ENCODE measurements around the gene BRMS1.
"Not testable (repeated sequence)": the region's sequence is repeated elsewhere in the genome, so short reads cannot be mapped to it uniquely, and the experiment has no call there.

The BRMS1 gene

DNA sequence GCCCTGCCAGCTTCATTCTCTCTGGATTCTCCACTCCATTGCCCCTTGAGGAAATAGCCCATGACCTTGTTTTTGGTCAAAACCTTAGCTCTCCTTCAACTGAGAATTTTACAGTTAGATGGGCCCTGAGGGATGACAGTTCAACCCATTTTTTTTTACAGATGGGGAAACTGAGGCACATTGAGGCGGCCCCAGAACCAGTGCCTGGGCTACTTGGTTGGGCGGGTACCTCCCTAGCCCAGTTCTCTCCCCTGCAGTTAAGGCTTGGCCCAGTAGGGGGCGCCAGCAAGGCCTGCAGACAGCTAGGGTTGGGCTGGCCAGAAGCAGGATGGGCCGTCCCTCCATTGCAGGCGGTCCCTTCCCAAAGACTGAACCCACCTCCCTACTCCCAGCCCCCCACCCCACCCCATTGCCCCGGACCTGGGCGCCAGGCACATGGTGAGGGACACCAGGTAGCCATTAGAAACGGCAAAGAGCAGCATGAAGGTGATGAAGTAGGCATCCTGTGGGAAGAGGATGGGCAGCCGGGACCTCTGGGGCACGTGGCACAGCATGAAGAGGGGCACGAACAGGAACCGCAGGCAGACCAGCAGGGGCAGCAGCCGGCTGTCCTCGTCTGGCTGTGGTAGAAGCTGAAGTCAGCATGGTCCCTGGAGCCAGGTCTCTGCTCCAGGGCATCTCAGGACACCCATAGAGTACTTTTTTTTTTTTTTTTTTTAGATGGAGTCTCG, 19.1 kb upstream of the BRMS1 start:
- DNase-seq = peak in 3 of 10 donors; percentile 30 to 75 (median 37)
- intact Hi-C loops (cut with DNase I) = no loop called here

DNA sequence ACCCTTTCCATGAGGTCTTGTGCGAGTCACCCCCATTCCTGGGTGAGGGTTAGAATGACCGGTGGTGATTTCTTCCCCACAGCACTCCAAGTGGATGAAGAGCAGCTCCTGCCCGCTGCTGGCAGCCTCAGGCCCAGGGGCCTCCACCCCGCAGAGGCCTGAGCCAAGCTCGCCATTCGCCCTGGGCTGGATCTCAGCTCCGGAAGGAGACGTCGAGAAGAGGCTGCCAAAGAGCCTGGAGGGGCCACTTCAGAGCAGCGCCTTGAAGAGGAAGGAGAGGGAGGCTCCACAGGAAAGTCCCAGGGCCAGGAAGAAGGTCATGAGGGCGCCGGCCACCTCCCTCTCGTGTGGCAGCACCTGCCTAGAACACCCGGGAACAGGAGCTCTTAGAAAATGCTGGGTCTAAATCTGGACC, 18.3 kb upstream of the BRMS1 start:
- intact Hi-C loops (cut with DNase I) = no loop called here

DNA sequence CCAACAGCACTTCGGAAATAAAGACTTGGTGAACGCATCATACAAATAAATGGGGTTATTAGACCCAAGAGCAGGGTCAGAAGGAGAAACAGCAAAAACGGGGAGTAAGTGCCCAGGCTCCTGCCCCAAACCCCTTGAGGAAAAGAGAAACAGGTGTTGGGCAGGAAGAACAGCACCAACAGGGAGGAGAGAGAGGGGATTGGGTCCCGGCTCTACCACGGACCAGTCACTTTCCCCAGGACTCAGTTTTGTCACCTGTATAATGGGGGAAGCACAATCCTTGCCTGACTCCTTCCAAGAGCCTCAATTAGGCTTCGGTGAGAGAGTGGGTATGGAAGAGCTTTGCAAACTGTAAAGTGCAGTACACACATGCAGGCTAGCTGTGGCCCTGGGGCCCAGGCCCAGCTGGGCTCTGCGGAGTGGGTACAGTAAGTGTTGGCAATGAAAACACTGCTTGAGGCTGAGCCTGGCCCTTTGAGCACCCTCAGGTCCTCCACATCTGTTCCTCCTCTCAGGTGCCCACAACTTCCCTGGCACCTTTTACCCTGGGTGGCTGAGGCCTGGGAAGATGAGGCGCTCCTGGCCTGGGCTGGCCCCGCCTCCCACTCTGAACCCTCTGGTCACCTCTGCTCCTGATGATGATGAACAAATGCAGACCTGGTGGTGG, 17.7 kb upstream of the BRMS1 start:
- DNase-seq = peak in 2 of 10 donors; percentile 59 to 65
- intact Hi-C loops (cut with DNase I) = no loop called here

More for the DNA sequence above, 18.3 kb upstream of the BRMS1 start:
- DNase-seq = peak in 1 of 10 donors; percentile 59

GRCh38 chr11:66361502-66361941, 16.6 kb upstream of the BRMS1 start:
- intact Hi-C loops (cut with DNase I) = no loop called here
- DNase-seq = peak in 2 of 10 donors; percentile 50 to 67

DNA sequence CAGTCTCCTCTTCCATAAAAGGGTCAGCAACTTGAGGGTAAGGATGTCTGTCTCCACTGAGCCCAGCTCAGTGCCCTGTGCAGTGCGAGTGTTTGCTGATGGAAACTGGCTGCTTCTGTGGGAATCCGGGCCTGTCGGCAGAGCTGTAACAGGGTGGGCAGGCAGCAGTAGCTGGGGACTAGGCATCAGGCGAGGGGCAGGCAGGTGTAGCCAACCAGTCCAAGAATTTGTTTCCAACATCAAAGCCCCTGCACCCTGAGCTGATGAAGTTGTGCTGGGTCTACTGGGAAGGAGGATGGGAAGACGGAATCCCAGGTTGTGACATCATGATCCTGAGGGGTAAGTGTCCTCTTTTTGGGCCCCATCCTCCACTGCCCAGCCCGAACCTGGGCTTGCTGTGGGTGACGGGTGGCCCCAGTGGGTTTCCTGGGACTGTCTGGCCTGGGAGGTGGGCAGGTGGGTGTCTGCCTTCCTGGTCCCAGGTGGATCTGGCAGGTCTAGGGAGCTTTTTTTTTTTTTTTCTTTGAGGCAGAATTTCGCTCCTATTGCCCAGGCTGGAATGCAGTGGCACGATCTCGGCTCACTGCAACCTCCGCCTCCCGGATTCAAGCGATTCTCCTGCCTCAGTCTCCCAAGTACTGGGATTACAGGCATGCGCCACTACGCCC, 15.6 kb upstream of the BRMS1 start:
- peak in 1 of 10 donors; percentile 63 for DNase-seq
- intact Hi-C loops (cut with DNase I) = no loop called here

DNA sequence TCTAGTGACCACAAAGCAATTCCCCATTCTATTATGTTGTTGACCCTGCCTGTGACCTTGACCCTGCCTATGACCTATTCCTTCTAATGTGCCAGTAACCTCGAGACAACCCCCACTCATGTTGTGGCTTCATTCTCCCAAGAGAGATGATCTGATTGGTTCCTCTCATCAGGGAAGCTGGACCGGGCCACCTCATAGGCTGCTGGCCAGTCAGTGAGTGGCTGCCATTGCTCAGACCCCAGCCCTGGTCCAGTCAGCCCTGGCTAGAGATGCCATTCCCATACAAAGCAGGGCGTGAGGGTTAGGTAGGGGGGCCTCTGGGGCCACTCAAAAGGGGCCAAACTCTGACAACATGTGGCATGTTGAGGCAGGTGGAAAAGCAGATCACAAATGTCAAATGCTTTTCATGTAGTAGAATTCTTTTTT, 14.8 kb upstream of the BRMS1 start:
- DNase-seq = peak in 1 of 10 donors; percentile 37
- intact Hi-C loops (cut with DNase I) = no loop called here

DNA sequence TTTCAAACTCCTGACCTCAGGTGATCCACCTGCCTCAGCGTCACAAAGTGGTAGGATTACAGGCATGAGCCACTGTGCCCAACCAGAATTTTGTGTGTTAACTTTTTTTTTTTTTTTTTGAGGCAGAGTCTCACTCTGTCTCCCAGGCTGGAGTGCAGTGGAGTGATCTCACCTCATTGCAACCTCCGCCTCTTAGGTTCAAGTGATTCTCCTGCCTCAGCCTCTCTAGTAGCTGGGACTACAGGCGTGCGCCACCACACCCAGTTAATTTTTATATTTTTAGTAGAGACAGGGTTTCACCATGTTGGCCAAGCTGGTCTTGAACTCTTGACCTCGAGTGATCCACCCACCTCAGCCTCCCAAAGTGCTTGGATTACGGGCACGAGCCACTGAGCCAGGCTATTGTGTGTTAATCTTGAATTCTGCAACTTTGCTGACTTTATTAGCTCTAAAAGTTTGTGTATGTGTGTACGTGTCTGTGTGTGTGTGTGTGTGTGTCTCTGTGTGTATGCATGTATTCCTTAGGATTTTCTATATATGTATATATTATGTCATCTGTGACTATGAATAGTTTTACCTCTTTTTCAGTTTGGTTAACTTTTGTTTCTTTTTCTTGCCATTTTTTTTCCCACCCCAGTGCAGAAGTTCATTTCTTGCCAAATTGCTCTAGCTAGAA, 5.8 kb upstream of the BRMS1 start:
- peak in 2 of 10 donors; percentile 20 to 26 for DNase-seq
- intact Hi-C loops (cut with DNase I) = not testable (repeated sequence)

- DNase-seq = peak in 1 of 10 donors; percentile 10
- intact Hi-C loops (cut with DNase I) = no loop called here
Observed at GRCh38 chr11:66349084-66349386, 4.1 kb upstream of the BRMS1 start.

DNA sequence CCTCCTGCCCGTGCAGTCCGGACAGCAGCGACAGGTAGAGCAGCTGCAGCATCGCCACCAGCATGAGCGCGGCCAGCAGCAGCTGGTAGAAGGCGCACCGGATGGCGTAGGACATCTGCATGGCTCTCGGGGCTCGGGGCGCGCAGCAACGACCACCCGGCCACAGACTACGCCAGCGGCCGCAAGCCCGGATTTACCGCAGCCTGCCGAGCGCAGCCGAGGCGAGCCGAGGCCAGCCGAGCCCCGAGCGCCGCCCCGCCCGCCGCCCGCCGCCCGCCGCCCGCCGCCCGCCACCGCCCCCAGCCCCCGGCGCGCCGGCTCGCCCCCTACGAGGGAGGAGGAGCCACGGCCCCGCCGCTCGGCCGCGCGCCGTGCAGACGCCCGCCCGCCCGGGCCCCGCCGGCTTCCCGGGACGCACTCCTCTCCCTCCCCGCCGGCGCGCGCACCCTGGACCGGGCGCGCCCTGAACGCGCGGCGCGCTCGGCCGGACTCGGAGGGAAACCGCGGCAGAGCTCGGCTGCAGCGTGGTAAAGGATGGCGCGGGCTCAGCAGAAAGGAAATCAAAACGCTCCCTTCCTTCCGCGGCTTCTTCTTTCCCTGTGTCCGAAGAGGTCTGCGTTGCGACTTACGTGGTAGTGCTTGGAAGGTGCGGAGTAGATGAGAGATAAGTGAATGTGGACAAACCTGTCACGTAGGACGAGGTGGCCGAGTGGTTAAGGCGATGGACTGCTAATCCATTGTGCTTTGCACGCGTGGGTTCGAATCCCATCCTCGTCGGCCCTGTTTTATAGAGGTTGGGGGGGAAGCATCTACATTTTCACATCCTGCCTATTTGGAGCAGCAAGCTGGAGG, 2.7 kb upstream of the BRMS1 start, which contains the start of gene B4GAT1:
TSS of gene B4GAT1 (minus strand) at position 205 of the 852 bp plus-strand sequence. CDS start at position 121, 84 bp downstream.
- intact Hi-C loops (cut with DNase I) = no loop called here
- DNase-seq = peak; percentile 74 to 97 (median 82)

DNA sequence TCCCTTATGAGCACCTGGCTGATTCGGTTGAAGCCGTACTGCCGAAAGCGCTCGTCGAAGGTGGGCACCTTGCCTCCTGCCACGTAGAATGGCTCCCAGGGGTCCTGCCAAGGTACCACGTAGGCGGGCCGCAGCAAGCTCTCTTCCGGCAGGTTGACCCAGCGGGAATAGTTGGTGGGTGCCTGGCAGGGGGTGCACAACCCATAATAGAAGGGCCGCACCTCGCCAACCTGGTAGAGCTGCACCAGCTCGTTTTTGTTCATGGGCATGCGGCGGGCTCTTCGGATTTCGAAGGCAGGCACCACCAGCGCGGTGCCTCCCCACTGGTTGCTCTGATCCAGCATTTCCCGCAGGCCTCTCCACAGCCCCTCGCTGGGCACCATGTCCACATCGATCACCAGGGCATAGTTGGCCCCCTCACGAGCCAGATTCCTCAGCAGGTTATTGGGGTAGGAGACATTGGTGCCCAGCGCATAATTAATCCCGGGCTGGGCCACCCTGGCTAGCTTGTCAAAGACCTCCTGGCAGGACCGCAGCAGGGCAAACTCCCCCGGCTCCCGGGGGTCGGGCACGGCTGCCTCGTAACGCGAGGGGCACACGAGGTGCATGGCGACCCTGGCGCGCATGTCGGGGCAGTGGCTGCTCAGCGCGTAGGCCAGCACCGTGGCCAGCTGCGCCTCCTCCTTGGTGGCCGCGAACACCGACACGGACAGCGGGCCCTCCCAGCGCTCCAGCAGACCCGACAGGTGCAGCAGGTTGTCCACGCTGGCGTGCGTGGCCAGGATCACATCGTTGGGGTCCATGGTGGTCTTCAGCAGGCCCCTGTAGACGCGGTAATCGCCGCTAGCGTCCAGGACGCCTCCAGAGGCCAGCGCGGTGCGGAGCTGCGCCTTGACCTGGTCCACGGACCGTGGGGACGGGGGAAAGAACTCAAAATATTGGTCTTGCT, 1.8 kb upstream of the BRMS1 start:
- intact Hi-C loops (cut with DNase I) = no loop called here
- peak in 4 of 10 donors; percentile 19 to 90 (median 82) for DNase-seq

GRCh38 chr11:66345316-66345649, 379 bp upstream of the BRMS1 start:
- intact Hi-C loops (cut with DNase I) = no loop called here
- no peak for DNase-seq

GRCh38 chr11:66343176-66343575, 1.7 kb downstream of the BRMS1 start:
- DNase-seq = peak in 3 of 10 donors; percentile 3 to 20 (median 6)
- intact Hi-C loops (cut with DNase I) = no loop called here

GRCh38 chr11:66341502-66342126, 3.3 kb downstream of the BRMS1 start:
- intact Hi-C loops (cut with DNase I) = no loop called here

GRCh38 chr11:66340596-66341501, 4.1 kb downstream of the BRMS1 start:
- peak in 3 of 10 donors; percentile 44 to 73 (median 58) for DNase-seq
- intact Hi-C loops (cut with DNase I) = no loop called here

More at GRCh38 chr11:66341502-66342126, 3.3 kb downstream of the BRMS1 start:
- peak in 3 of 10 donors; percentile 35 to 45 (median 38) for DNase-seq

GRCh38 chr11:66339686-66340483, 5.0 kb downstream of the BRMS1 start:
- peak in 2 of 10 donors; percentile 38 to 69 for DNase-seq
- intact Hi-C loops (cut with DNase I) = no loop called here

DNA sequence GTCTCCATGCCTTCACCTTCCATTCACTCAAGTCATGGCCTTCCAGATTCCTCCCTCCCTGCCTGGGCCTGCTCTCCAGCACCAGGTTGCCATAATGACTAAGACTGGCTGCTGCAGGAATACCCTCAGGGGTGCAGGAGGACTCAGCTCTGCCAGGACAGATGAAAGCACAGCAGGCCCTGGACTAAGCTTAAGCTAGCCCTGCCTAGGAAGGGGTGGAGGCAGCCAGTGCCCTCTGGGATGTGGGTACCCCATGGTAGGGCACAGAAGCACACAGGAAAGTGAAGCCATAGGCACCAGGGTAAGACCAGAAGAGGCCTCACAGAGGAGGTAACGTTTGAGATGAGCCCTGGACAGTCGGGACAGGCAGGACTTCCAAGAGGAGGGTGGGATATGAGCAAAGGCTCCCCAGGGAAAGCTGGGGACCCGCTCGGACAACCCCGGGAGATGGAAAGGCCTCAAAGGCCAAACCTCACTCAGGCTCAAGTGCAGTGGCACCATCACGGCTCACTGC, 5.7 kb downstream of the BRMS1 start:
- peak in 2 of 10 donors; percentile 57 to 69 for DNase-seq
- intact Hi-C loops (cut with DNase I) = no loop called here

Measured in posterior cingulate gyrus (tissue), 11 donors.